COLO668 (cell line): ENCODE results near the gene TYROBP.
"Not testable (repeated sequence)": the region's sequence is repeated elsewhere in the genome, so short reads cannot be mapped to it uniquely, and the experiment has no call there.

Experiments used
- DNase-seq: peaks from one replicate; lab custom pipeline; 2025; ENCODE audit not compliant: unreplicated experiment; lab: John Stamatoyannopoulos, UW

The TYROBP gene

GRCh38 chr19:35901854-35902661 is 6.0 kb downstream of the TYROBP start, which contains the start of gene HCST:
TSS of gene HCST (plus strand) at chr19:35902529. CDS start at chr19:35902594, 65 bp downstream.
- no peak for DNase-seq

DNA sequence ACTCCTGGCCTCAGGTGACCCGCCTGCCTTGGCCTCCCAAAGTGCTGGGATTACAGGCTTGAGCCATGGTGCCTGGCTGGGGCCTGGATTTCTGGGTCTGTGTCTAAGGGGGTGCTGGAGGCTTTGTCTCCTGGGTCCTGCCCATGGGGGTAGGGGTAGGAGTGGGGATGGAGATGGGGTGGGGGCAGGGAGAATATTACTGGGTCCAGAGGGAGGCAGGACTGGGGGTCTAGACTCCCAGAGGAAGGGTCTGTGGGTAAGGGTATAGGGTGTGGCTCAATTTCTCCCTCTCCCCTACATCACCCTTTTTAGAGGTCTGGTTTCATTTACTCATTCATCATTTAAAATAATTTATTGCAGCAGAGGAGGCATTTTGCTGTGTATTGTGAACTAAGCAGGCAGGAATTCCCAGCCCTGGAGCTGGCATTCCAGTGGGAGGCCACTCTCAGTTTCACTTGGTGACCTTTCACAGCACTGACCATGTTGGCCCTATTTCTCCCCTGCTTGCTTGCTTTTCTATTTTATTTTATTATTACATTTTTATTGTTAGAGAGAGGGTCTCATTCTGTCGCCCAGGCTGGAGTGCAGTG is 6.9 kb downstream of the TYROBP start:
- DNase-seq, result no peak

DNA sequence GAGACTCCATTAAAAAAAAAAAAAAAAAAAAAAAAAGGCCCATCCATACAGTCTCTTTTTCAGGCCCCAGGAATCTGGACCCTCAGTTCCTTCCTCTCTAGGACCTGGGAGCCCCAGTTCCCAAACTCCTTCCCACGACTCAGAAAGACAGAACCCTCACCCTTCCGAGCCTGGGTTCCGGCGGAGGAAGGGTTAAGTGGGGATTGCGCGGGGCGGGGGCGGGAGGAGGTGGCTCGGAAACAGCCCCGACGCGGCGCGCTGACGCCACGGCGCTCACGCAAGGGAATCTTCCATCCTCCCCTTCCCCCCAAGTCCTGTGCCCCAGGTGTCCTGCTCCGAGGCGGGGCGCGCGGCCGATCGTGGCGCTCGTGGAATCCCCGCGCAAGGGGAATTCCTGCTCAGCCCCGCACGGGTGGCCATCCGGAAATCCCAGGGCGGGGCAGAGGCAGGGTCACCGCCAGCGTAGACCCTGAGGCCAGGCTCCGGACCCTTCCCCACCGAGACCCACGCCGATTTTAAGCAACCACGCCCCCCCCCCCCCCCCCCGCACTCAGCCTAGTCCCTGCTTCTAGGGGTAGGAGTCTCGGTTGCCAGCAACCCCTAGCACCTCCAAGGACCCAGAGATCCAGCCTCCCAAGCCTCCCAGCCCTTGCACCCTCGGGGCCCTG is 8.4 kb downstream of the TYROBP start:
- peak; percentile 91 for DNase-seq

DNA sequence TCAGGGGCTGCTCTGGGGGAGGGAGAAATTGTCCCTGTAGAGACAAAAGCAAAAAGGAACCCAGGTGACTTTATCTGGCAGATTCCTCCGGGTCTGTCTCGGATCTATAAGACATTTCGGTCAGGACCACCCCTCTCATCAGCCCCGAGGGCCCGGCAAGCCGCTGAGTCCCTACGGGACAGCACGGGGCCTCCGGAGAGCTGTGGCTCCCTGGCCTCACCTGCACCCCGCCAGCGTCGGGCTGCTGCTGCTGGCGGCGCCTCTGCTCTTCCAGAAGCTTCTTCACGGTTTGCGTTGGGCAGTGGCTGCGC is 9.6 kb downstream of the TYROBP start:
- peak; percentile 27 for DNase-seq

DNA sequence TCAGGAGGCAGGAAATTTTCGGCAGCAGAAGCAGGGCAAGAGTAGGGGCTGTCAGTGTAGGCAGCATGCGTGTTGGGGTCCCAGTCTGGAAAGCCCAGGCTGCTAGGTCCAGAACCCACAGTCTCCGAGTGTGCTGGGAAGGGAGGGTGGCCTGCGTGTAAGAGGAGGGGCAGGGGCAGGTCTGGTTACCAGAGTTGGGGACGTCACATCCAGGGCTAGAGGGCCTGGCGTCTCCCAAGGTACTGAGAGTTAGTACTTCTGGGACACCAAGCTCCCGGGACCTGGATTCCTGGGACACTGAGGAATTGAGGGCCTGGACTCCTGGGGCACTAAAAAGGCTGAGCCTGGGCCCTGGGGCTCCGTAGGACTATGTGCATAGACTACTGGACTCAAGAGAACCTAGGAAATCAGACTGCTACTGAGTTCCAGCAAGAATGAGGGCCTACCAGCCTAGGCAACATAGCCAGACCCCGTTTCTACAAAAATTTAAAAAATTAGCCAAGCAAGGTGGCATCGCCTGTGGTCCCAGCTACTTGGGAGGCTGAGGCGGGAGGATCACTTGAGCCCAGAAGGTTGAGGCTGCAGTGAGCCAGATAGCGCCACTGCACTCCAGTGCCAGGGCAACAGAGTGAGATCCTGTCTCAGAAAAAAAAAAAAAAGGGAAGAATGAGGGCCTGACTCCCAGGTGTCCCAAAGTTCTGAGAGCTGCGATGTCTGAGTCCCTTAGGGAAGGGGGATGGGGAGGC is 10.2 kb downstream of the TYROBP start:
- DNase-seq, result no peak

DNA sequence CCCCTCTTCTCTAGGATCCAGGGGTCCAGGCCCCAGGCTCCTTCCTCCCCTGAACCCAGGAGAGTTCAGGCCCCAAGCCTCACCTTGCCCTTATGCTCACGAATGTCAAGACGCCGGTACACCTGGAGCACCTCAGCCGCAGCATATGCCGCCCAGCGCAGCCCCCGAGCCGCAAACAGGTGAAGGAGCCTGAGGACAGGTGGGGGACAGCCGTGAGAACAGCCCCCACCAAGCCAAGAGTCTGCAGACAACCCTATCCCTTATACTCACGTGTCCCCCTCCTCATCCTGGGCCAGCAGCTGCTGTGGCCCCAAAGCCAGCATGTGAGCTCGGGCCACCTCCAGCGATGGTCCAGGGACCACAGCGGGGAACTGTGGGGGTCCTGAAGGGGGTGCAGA is 11.5 kb downstream of the TYROBP start:
- DNase-seq, result no peak

GRCh38 chr19:35895911-35896642 is 12.0 kb downstream of the TYROBP start:
- no peak for DNase-seq

GRCh38 chr19:35894342-35894741 is 13.8 kb downstream of the TYROBP start:
- DNase-seq, result no peak

DNA sequence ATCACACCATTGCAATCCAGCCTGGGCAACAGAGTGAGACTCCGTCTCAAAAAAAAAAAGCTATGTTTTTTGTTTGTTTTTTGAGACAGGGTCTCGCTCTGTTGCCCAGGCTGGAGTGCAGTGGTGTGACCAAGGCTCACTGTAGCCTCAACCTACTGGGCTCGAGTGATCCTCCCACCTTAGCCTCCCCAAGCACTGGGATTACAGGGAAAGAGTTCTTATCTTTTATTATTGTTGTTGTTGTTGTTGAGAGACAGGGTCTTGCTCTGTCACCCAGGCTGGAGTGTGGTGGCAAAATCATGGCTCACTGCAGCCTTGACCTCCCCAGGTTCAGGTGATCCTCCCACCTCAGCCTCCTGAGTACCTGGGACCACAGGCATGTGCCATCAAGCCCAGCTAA is 16.3 kb downstream of the TYROBP start:
- not testable (repeated sequence) for DNase-seq

GRCh38 chr19:35890113-35890650 is 17.9 kb downstream of the TYROBP start:
- no peak for DNase-seq

DNA sequence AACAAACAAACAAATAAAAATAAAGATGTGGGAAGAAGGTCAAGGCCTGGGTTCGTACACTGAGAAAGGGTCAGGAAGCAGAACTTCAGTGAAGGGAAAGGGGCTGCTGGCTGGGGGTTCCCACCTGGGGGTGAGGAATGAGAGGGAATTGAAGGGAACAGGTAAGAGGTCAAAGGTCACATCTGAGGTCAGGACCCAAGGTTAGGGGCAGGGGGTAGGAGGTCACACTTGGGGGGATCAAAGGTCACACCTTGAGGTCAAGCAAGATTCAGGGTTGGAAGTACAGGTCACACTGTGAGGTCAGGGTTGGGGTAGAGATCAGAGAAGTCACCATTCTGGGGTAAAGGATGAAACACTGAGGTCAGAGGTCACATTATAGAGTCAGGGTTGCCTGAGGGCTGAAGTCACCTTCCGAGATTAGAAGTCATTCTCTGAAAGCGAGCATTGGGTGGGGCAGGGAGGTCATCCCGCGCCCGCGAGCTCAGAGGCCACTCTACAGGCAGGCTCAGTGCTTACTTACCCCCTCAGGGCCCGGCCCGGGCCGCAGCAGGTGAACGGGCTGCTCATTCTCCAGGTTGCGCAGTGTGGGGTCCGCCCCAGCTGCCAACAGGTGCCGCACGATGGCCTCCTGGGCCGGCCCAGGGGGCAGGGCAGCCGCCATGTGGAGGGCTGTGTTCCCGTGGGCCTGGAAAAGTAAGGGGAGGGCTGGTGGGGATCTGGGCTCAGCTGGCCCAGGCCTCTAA is 18.6 kb downstream of the TYROBP start:
- no peak for DNase-seq

DNA sequence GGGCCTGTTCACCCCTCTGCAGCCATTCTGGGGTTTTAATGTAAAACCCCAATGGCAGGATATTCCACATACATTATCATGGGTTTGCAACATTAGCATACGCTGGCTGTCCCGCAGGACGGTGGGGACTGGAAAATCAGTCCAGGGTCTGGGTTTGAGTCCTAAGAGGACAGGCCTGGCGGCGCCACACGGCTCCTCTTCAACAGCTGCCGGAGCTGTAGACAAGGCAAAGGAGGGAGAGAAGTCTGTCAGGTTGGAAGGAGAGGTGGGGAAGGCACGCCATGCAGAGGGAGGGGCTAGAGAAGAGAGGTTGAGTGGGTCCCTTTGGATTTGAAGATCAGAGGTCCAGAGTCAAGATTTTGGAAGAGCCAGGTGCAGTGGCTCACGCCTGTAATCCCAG is 19.7 kb downstream of the TYROBP start:
- no peak for DNase-seq

- DNase-seq, result no peak
Observed at GRCh38 chr19:35887197-35887596, 20.9 kb downstream of the TYROBP start.

DNA sequence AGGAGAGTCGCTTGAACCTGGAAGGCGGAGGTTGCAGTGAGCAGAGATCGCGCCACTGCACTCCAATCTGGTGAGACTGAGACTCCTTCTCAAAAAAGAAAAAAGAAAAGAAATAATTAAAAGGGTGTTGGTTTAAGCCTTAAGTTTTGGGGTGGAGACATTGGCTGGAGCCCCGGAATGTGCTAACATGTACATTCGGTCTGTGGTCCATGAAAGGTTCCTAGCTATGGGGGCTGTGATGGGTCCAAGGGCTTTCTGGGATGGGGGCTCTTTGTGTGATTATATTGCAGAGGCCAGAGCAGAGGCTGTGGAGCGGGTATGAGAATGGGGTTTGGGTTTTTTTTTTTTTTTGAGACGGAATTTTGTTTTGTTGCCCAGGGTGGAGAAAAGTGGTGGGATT is 22.2 kb downstream of the TYROBP start:
- DNase-seq, result no peak

- DNase-seq, result no peak
Observed at GRCh38 chr19:35885225-35885738, 22.8 kb downstream of the TYROBP start.

GRCh38 chr19:35883882-35884281 is 24.2 kb downstream of the TYROBP start:
- DNase-seq, result no peak

GRCh38 chr19:35882114-35882832 is 25.8 kb downstream of the TYROBP start:
- DNase-seq, result peak; percentile 26

DNA sequence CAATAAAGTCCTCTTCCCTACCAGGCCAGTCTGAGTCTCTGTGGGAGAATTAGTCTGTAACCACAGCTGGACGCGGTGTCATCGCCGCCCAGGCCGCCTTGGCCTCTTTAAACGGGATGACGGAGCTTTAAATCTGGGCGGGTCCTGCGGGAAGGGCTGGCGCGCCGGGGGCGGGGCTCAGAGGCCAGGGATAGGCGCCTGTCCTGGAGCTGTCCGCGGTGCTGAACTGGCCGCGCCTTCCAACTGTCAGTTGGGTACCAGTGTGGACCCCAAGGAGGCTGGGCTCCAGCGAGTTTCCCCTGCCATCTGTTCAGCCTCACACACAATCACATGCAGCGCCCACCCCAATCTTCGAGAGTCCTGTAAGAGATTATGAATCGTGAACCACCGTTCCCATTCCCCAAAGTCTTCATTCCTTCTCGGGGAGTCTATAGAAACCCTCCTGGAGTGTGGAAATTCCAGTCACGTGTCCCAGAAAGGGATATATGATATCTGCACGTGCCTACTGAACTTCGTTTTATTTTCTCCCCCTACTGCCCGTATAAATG is 28.3 kb downstream of the TYROBP start:
- DNase-seq, result peak; percentile 72

GRCh38 chr19:35879068-35879467 is 29.0 kb downstream of the TYROBP start:
- no peak for DNase-seq
